NCI-H187 treated with DMSO at 0.1 percent for 48 hours (cell line): Measurements from ENCODE around the gene ZNF541.
A peak's percentile ranks its signal among the peaks of the same experiment; 100 is the strongest.
"Not testable (repeated sequence)": the region's sequence is repeated elsewhere in the genome, so short reads cannot be mapped to it uniquely, and the experiment has no call there.

ENCODE experiments used
- DNase-seq: peaks from one replicate; lab custom pipeline; 2025; lab: John Stamatoyannopoulos, UW

ZNF541 gene

GRCh38 chr19:47599671-47600245 is 26.8 kb upstream of the ZNF541 start:
- not testable (repeated sequence) for DNase-seq

GRCh38 chr19:47598407-47599349 is 25.7 kb upstream of the ZNF541 start:
- DNase-seq: no peak

DNA sequence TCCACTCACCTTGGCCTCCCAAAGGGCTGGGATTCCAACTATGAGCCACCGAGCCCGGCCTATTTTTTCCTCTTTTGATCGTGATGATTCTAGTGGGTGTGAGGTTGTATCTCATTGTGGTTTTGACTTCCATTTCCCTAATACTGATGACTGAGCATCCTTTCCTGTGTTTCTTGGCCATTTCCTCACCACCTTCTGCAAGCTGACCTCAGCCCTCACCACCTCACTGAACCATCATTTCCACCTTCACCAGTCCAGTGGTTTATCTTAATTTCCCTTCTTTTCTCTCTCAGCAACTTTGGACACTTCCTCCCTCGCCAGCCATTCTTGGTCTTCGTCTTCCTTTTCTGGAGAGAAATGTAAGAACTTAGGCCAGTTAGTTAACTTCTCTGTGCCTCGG is 23.0 kb upstream of the ZNF541 start:
- DNase-seq: no peak

DNA sequence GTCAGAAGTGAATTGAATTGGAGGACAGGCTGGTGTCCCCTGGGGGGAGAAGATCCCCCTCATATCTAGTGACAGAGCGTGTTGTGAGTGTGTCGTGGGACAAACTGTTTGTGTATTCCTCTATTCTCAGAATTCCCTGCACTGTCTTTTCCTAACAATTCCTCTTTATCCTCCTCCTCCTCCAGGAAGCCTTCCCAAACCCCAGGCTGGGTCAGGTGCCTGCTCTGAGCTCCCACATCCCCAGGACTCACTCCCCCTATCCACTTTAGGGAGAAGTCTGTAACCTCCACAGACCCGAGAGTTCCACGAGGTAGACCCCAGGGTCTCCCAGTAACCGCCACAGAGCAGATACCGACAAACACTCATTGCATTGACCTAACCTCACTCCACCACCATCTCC is 20.9 kb upstream of the ZNF541 start:
- no peak for DNase-seq

- DNase-seq: no peak
Observed at GRCh38 chr19:47589824-47590223, 16.9 kb upstream of the ZNF541 start.

- no peak for DNase-seq
Observed at GRCh38 chr19:47587295-47587694, 14.3 kb upstream of the ZNF541 start.

- DNase-seq: not testable (repeated sequence)
Observed at GRCh38 chr19:47583161-47583560, 10.2 kb upstream of the ZNF541 start.

DNA sequence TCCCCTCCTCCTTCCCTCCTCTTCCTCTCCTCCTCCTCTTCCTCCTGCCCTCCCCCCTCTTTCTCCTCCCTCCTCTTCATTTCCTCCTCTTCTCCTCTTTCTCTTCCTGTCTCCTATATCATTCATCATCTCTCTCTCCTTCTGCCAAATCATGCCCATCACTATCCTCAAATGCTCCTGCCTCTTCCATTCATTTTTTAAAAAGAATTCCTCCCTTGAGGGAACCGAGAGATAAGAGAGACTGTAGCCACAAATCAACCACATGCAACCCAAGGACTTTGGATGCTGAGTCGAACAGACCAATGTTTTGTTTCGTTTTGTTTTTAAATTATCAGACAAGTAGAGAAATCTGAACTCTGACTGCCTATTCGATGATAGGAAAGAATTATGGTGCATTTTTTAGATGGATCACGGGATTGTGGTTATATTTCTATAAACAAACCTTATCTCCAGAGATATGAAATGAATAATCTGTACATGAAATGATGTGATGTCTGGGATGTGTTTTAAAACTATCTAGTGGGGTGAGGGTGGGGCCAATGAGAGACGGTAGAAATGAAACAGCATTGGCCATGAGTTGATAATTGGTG is 9.5 kb upstream of the ZNF541 start:
- no peak for DNase-seq

- DNase-seq: no peak
Observed at GRCh38 chr19:47581605-47582319, 8.8 kb upstream of the ZNF541 start.

GRCh38 chr19:47580397-47580796 is 7.4 kb upstream of the ZNF541 start:
- no peak for DNase-seq

DNA sequence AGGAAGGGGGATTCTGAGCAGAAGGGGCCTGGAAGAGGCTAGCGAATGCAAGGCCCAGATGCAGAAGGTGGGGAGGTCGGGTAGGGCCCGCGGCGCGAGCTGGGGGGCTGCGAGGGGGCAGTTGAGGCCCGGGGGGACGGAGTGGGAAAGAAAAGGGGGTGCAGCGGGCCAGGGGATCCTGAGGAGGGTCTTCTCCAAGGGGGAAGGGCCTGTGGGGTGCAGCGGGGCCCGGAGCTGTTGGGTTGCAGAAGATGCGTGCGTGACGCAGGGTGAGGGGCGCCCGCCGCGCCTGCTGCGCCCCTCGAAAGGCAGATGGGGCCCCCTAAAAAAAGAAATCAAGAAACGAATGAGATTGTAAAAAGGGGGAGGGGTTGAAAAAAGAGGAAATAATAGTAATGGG is 313 bp downstream of the ZNF541 start:
- no peak for DNase-seq

GRCh38 chr19:47569331-47569730 is 3.6 kb downstream of the ZNF541 start:
- no peak for DNase-seq

GRCh38 chr19:47564081-47564480 is 8.9 kb downstream of the ZNF541 start:
- no peak for DNase-seq

DNA sequence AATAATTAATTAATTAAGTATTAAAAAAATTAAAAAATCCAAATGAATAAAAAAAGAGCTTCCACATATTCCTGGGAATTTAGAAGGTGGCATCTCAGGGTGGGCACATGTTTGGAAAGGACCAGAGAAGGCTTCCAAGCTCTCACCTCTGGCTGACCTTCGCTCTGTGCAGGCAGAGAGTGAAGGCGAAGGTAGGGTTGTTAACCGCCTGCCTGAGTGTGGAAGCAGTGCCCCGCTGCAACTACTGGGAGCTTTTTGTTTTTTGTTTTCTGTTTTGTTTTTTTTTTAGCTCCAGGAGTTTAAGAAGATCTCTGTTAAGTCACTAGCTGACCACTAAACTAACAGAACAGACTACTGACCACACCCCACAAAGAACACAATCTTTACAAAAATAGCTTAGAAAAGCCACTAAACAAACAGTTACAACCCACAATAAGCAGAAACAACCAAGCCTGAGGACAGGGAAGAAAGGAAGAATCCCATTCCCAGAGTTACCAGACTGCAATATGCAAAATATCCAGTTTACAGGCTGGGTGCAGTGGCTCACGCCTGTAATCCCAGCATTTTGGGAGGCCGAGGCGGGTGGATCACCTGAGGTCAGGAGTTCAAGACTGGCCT is 11.4 kb downstream of the ZNF541 start:
- no peak for DNase-seq

DNA sequence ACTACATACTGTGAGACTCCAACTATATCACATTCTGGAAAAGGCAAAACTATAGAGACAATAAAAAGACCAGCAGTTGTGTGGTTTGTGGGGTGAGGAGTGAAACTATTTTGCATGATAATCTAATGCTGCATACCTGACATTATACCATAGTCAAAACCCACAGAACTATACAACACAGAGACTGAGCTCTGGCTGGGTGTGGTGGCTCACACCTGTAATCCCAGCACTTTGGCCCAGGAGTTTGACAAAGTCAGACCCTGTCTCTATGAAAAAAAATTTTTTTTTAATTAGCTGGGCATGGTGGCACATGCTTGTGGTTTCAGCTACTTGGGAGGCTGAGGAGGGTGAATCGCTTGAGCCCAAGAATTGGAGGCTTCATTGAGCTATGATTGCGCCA is 11.9 kb downstream of the ZNF541 start:
- DNase-seq: no peak

GRCh38 chr19:47550129-47550528 is 22.8 kb downstream of the ZNF541 start:
- DNase-seq: no peak

- DNase-seq: peak; percentile 8
Observed at GRCh38 chr19:47549261-47549862, 23.6 kb downstream of the ZNF541 start.

DNA sequence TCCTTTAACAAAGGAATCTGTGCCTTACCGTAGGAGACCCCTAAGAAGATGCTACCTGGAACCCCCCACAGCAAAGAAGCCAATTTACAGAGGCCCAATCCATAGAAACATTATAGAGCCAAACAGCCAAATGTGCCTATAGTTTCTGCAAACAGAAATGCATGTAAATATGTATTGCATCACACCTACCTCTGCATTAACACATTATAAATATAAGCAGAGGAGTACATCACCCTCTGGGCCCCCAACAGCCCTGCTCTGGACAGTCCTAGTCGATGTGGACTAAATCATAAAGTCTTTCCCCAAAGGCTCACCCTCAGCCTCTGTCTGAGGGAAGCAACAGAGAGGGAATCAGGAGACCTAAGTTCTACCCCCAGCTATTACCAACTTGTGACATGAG is 25.7 kb downstream of the ZNF541 start:
- no peak for DNase-seq

DNA sequence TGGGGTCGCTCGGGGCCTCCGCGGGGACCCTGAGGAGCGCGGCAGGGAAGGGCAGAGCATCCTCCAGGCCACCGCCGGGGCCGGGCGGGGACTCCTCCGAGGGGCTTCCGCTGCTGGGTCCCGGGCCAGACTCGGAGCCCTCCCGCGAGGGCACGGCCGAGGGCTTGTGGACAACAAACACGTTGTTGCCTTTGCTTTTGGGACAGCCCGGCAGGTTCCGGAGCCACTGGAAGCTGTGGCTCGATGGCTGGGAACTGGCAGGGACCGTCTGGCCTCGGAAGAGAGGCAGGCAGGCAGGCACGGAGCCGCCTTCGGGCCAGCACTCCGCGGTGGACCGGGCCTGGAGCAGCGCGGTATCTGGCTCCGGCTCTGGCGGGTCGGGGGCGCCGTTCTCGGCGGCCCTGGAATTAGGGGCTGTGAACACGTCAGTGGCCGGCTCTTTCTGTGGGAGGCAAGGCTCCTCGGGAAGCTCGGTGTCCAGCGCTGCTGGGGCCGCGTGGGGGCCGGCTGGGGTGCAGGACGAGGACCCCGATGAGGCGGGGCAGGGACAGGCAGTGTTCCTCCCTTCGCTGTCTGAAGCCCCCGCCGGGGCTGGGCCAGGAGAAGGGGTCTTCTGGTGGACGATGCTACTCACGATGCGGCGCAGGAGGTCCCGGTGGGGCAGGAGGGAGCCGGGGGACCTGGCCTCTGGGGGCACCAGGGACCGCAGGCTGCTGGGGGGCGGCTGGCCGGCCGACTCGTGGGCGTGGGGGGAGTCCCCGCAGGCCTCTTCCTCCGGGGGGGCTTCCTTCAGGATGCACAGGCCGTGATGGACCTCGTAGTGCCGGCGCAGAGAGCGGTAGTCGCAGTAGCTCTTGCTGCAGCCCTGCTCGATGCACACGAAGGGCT is 27.6 kb downstream of the ZNF541 start:
- no peak for DNase-seq

GRCh38 chr19:47544476-47544875 is 28.5 kb downstream of the ZNF541 start:
- no peak for DNase-seq

DNA sequence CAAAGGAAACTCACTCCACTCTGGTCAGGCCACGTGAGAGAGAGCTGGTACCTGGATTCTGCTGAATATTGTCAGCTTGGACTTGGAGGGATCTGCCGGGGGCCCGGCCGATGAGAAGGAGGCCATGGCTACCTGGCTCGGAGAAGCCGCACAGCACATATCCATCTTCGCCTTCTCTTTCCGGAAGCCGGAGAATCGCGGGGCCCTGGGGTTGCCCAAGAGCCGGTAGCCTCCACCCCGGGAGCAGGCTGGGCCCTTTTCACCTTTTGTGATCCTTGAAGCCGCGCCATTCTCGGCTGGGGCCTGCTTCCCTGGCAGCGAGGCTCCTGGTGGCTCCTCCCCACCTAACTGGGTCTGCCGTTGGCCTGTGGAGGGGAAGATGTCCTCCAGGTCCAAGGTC is 28.9 kb downstream of the ZNF541 start:
- no peak for DNase-seq
